ENCODE measurements around the gene MSI2. TPM values are rescaled to one million over a fixed set of nuclear protein-coding genes. Genes with fewer than 3 reads are reported as not detected.

The MSI2 gene
- total and polyA plus RNA-seq, 9 of the 15 experiments (the other 6 are each of a cell fraction or from before 2014, with no cell fraction given), result 4.6 to 61.8 (median 42.4) TPM

GRCh38 chr17:57553526-57553925 lies 297.2 kb downstream of the MSI2 start (continued):
- TF ChIP-seq ZNF589 (CRISPR knock-in tag; IDR thresholded peaks at IDR 0.05; ENCODE audit: low read depth) (peak; percentile 79; the same call in 1 of the 2 replicates), CXXC5 (CRISPR knock-in tag; IDR thresholded peaks at IDR 0.05) (0 out of 2 replicates have a peak, but pooled peaks have one; percentile 40), MGA (IDR thresholded peaks at IDR 0.05) (peak; percentile 60), EHMT2 (IDR thresholded peaks at IDR 0.05) (no peak), ARID3B (CRISPR knock-in tag; IDR thresholded peaks at IDR 0.05; ENCODE audit: borderline replicate concordance) (no peak), RNF2 (IDR thresholded peaks at IDR 0.05) (0 out of 2 replicates have a peak, but pooled peaks have one; percentile 31)
- TF ChIP-seq, protein P1, sequence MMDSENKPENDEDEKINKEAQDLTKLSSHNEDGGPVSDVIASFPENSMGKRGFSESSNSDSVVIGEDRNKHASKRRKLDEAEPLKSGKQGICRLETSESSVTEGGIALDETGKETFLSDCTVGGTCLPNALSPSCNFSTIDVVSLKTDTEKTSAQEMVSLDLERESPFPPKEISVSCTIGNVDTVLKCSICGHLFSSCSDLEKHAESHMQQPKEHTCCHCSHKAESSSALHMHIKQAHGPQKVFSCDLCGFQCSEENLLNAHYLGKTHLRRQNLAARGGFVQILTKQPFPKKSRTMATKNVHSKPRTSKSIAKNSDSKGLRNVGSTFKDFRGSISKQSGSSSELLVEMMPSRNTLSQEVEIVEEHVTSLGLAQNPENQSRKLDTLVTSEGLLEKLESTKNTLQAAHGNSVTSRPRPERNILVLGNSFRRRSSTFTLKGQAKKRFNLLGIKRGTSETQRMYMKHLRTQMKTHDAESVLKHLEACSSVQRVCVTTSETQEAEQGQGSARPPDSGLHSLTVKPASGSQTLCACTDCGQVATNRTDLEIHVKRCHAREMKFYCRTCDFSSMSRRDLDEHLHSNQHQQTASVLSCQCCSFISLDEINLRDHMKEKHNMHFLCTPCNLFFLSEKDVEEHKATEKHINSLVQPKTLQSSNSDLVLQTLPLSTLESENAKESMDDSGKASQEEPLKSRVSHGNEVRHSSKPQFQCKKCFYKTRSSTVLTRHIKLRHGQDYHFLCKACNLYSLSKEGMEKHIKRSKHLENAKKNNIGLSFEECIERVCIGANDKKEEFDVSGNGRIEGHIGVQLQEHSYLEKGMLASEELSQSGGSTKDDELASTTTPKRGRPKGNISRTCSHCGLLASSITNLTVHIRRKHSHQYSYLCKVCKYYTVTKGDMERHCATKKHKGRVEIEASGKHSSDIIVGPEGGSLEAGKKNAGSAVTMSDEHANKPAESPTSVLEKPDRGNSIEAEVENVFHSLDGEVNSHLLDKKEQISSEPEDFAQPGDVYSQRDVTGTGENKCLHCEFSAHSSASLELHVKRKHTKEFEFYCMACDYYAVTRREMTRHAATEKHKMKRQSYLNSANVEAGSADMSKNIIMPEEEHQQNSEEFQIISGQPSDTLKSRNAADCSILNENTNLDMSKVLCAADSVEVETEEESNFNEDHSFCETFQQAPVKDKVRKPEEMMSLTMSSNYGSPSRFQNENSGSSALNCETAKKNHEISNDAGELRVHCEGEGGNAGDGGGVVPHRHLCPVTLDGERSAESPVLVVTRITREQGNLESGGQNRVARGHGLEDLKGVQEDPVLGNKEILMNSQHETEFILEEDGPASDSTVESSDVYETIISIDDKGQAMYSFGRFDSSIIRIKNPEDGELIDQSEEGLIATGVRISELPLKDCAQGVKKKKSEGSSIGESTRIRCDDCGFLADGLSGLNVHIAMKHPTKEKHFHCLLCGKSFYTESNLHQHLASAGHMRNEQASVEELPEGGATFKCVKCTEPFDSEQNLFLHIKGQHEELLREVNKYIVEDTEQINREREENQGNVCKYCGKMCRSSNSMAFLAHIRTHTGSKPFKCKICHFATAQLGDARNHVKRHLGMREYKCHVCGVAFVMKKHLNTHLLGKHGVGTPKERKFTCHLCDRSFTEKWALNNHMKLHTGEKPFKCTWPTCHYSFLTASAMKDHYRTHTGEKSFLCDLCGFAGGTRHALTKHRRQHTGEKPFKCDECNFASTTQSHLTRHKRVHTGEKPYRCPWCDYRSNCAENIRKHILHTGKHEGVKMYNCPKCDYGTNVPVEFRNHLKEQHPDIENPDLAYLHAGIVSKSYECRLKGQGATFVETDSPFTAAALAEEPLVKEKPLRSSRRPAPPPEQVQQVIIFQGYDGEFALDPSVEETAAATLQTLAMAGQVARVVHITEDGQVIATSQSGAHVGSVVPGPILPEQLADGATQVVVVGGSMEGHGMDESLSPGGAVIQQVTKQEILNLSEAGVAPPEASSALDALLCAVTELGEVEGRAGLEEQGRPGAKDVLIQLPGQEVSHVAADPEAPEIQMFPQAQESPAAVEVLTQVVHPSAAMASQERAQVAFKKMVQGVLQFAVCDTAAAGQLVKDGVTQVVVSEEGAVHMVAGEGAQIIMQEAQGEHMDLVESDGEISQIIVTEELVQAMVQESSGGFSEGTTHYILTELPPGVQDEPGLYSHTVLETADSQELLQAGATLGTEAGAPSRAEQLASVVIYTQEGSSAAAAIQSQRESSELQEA (IDR thresholded peaks at IDR 0.05; ENCODE audit: low read depth), result no peak

Measured in K562 (cell line).